Stimulated activated CD4-positive, alpha-beta T cell treated with anti-CD3 and anti-CD28 coated beads, Interleukin-12 subunit alpha, Interleukin-12 subunit beta, amount 100 ng/mL, for 48 hours (primary cell): Measurements from ENCODE around the gene ZFP62.

ENCODE experiments used
- DNase-seq, 3 donors: peaks; one replicate each; pipeline ENCODE4 v3.0.0-alpha.2; 2020; ENCODE audit warnings: low read depth in 2 of 3, low spot score in 1 of 3

ZFP62 gene

DNA sequence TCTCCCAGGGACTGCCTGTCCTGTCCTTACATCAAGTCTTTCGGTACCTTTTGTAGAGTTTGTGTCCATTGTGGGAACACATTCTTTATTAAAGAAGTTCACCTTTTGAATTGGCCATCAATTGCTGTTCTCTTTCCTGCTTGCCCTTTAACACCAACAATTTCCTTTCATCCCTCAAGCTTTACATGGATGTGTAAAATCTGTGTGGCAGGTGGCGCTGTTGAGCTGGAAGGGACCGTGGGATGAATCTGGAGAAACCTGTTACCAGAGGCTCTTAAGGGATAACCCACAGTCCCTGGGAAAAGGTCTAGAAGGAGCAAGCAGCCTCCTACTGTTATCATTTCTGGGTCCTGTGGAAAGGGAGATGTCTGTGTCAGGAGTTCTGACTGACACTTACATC, 7.9 kb upstream of the ZFP62 start:
- DNase-seq = peak; percentile 56 to 79 (median 66)

DNA sequence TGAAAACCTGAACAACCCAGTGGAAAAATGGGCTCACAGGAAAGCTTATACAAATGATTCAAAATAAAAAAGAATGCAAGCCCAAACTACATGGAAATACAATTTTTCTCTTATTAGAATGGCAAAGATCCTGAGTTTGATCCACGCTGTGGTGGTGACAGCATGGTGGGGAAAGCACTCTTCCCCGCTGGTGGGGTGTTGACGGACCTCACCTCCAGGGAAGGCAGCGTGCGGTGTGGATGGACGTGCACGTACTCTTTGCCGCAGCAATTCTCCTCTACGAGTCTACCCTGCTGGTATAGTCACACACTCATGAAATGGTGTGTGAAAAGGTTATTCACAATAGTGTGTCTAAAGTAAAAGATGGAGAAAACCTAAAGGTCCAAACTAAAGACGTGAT, 5.9 kb upstream of the ZFP62 start:
- DNase-seq = no peak

GRCh38 chr5:180865981-180866695, 5.1 kb upstream of the ZFP62 start:
- DNase-seq = no peak

GRCh38 chr5:180862645-180863044, 1.6 kb upstream of the ZFP62 start:
- no peak for DNase-seq

- peak; percentile 8 to 46 (median 11) for DNase-seq
Observed at GRCh38 chr5:180860273-180860886, 696 bp downstream of the ZFP62 start.

- DNase-seq = no peak
Observed at GRCh38 chr5:180858586-180858985, 2.5 kb downstream of the ZFP62 start.

DNA sequence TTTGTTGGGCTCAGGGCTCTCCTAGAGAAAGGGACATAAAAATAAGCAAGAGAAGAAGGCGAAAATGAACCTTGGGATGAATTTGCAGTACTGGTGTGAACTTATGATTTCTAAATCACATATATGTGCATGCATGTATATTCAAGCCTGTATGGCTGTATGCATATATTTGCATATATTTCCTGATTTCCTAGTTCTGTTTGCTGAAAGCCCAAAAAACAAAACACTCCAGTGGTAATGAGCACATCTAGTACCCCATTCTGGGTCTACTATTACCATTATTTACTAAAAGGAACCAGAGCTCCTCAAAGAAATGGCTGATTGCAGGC, 7.3 kb downstream of the ZFP62 start:
- DNase-seq = no peak

- no peak for DNase-seq
Observed at GRCh38 chr5:180853121-180853847, 7.8 kb downstream of the ZFP62 start.

- no peak for DNase-seq
Observed at GRCh38 chr5:180852495-180852894, 8.6 kb downstream of the ZFP62 start.

DNA sequence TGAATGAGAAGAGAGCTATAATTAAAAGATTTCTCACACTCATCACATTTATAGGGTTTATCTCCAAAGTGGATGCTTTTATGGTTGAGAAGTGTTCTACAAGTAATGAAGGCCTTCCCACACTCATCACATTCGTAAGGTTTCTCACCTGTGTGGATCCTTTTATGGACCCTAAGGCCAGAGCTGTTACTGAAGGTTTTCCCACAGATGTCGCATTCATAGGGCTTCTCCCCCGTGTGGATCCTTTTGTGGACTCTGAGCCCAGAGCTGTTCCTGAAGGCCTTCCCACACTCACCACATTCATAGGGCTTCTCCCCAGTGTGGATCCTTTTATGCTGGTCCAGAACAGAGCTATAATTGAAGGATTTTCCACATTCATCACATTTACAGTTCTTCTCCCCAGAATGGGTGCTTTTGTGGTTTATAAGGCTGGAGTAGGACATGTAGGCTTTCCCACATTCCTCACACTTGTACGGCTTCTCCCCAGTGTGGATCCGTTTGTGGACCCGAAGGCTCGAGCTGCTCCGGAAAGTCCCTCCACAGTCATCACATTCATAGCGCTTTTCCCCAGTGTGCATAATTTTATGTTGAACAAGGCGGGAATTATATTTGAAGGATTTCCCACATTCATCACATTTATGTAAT, 10.5 kb downstream of the ZFP62 start:
- DNase-seq = no peak

GRCh38 chr5:180849827-180850226, 11.2 kb downstream of the ZFP62 start:
- DNase-seq = no peak

DNA sequence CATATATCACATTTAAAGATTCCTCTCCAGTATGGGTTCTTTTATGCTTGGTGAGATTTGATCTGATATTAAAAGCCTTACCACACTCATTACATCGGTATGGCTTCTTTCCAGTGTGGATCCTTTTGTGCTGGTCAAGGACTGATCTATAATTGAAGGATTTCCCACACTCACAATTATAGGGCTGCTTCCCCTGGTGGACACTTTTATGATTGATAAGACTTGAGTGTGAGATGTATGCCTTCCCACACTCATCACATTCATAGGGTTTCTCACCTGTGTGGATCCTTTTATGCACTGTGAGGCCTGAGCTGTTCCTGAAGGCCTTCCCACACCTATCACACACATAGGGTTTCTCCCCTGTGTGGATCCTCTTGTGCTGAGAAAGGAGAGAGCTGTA, 12.2 kb downstream of the ZFP62 start:
- no peak for DNase-seq

GRCh38 chr5:180848265-180848664, 12.8 kb downstream of the ZFP62 start:
- DNase-seq = no peak

DNA sequence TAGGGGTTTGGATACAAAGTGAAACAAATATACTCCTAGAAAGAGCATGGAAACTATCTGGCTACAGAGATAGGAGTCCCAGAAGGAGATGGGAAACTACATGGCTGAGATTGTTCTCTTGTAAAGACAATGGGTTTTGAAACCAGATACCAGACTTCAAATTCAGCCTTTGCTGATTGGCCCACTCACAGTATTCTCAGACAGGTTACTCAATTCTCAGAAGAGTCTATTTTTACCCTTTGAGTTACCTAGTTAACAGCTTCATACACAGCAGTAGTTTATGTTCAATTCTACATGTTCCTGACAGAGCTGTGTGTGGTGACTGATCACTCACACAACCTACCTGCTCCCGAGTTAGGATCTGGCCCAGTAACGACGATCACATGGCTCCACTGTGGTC, 14.1 kb downstream of the ZFP62 start:
- DNase-seq = no peak

DNA sequence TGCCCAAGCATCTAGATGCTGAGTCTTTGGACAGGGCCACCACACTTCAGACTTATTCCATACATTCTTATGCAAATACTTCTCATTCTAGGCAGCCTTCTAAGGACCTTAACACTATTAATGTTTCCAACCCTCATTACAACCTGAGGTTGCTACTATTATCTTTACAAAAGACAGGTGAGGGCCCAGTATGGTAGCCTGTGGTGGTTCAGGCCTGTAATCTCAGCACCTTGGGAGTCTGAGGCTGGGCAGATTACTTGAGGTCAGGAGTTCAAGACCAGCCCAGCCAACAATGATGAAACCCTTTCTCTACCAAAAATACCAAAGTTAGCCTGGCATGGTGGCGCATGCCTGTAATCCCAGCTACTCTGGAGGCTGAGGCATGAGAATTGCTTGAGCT, 16.2 kb downstream of the ZFP62 start:
- DNase-seq = no peak

DNA sequence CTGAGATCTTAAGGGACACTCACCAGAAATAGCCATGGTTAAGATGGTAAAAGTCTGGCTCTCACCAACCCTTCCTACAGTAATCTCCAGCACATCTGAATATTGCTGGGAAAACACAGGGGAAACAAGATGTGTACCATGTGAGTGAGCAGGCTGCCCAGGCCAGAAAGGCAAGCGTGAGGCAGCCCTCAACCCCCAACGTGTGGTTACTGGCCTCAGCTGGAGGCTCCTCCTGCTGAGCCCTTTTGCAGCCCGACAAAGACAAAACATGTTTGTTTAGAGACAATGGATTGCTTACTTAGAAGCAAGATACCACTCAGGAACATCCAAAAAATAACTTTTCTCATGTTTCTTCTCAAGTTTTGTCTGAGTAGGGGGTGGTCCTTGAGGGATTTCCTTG, 16.6 kb downstream of the ZFP62 start:
- no peak for DNase-seq

DNA sequence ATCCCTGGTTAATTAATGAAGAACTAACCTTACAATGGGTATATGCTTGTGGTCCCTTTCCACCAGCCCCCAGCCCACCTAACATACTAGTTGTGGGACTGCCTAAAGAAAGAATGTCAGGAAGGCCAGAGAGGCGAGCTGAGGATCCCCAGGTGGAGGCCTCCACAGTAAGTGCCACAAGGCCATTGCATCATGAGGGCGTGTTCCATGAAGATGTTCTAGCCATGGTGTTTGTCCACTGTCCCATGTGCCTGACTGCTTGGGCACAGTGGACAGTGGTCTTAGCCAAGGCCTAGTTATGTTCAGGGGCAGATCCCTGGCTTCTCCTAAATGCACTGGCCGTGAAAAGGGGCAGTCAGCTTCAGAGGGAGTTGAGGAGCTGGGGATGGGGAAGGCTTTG, 21.1 kb downstream of the ZFP62 start:
- no peak for DNase-seq

DNA sequence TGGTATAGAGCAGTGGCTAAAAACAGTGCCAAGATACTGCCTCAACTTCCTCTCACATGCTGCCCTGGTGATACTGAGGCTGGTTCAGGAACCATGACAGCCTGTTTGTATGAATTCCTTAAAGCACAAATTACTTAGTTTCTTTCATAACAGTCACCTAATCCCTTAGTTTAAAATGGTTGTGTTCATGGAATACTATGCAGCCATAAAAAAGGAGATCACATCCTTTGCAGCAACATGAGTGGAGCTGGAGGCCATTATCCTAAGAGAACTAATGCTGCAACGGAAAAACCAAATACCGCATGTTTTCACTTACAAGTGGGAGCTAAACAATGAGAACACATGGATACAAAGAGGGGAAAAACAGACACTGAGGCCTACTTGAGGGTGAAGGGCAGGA, 21.8 kb downstream of the ZFP62 start:
- DNase-seq = no peak

- no peak for DNase-seq
Observed at GRCh38 chr5:180837478-180837877, 23.6 kb downstream of the ZFP62 start.

DNA sequence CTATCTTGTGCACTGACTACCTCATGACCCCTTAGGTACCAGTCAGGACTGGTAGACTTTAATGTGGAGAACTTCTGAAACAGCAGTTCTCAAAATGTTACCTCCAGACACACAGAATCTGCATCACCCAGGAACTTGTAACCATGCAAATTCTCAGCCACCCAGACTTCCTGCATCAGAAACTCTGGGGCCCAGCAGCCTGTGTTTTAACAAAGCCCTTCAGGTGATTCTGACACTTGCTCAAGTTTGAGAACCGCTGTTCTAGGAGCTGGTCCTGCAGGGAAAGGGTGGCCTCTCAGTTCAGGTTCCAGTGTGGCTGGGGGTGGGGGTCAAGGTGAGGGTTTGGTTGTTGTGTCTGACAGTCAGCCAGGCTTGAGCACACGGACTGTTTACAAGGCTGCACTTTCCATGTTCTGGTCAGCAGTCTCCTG, 28.4 kb downstream of the ZFP62 start:
- DNase-seq = peak in 2 of 3 donors; percentile 15 to 16

GRCh38 chr5:180831139-180832093, 29.7 kb downstream of the ZFP62 start:
- DNase-seq = peak; percentile 52 to 73 (median 63)
